ENCODE measurements around the gene SQSTM1.

Gene SQSTM1

DNA sequence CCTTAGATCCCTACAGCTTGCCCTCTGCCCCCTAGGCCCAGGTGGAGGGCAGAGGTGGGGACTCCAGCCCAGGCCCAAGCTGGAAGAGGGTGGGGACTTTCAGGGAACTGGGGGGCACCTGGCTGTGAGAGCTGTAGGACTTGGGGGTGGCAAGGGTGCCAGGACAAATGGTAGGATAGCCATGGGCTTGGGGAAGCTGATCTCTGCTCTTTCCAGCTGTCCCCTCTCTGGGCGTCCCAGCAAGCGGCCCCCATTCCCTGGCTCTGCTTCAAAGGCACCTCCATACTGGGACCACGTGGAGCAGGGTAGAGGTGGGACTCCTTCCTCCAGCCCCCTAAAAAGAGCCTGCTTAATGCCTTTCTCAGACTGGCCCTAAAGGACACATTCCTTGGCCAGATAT lies 26.5 kb upstream of the SQSTM1 start:
- no peak for DNase-seq (ENCODE audit: low spot score)
- in situ Hi-C loops (cut with MboI; ENCODE audit: low pct_unique_long_range_greater_than_20kb, low sequenced_read_pairs, unreplicated experiment), result loop anchor here (10.0 kb wide), 1 partner anchor 111 kb away; the partner anchor contains the start of gene TBC1D9B
- no peak for TF ChIP-seq CTCF (IDR thresholded peaks at IDR 0.05; ENCODE audit: extremely low read depth, insufficient read depth, missing control alignments)

GRCh38 chr5:179794575-179794974 lies 26.1 kb upstream of the SQSTM1 start:
- TF ChIP-seq CTCF (IDR thresholded peaks at IDR 0.05; ENCODE audit: extremely low read depth, insufficient read depth, missing control alignments), result no peak
- in situ Hi-C loops (cut with MboI; ENCODE audit: low pct_unique_long_range_greater_than_20kb, low sequenced_read_pairs, unreplicated experiment), result loop anchor here (10.0 kb wide), 1 partner anchor 110 kb away; the partner anchor contains the start of gene TBC1D9B
- DNase-seq (ENCODE audit: low spot score), result no peak

GRCh38 chr5:179795049-179795862 lies 25.4 kb upstream of the SQSTM1 start:
- DNase-seq (ENCODE audit: low spot score), result no peak
- in situ Hi-C loops (cut with MboI; ENCODE audit: low pct_unique_long_range_greater_than_20kb, low sequenced_read_pairs, unreplicated experiment), result loop anchor here (10.0 kb wide), 1 partner anchor 110 kb away; the partner anchor contains the start of gene TBC1D9B
- TF ChIP-seq CTCF (IDR thresholded peaks at IDR 0.05; ENCODE audit: extremely low read depth, insufficient read depth, missing control alignments), result no peak

GRCh38 chr5:179795863-179796833 lies 24.6 kb upstream of the SQSTM1 start:
- DNase-seq (ENCODE audit: low spot score), result peak; percentile 88
- in situ Hi-C loops (cut with MboI; ENCODE audit: low pct_unique_long_range_greater_than_20kb, low sequenced_read_pairs, unreplicated experiment), result loop anchor here (10.0 kb wide), 1 partner anchor 109 kb away; the partner anchor contains the start of gene TBC1D9B
- peak; percentile 94 for TF ChIP-seq CTCF (IDR thresholded peaks at IDR 0.05; ENCODE audit: extremely low read depth, insufficient read depth, missing control alignments)

- in situ Hi-C loops (cut with MboI; ENCODE audit: low pct_unique_long_range_greater_than_20kb, low sequenced_read_pairs, unreplicated experiment), result loop anchor here (10.0 kb wide), 1 partner anchor 108 kb away; the partner anchor contains the start of gene TBC1D9B
- no peak for DNase-seq (ENCODE audit: low spot score)
- no peak for TF ChIP-seq CTCF (IDR thresholded peaks at IDR 0.05; ENCODE audit: extremely low read depth, insufficient read depth, missing control alignments)
Observed at GRCh38 chr5:179796877-179797608, 23.7 kb upstream of the SQSTM1 start.

All from GM13977 (cell line).